Measurements from ENCODE around the gene HUS1B.
A peak's percentile ranks its signal among the peaks of the same experiment; 100 is the strongest.

DNA sequence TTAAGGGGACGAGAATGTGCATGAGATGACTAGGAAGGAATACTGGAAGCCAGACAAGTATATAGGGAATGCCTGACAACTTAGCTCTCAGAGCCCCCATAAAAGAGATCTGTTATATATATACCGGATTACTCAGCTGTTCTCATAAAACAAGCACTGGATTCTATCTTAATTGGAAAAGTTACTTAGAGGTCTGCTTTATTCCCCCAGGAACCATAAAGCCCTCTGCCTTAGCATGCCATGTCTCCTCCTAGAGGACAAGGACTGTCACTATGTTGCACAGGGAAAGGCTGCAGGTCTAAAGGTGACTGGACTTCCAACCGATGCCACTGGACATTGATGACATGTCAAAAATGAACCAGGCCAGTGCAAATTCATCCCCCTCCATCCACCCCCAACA is 29.6 kb upstream of the HUS1B start:
- TF ChIP-seq, protein P1, sequence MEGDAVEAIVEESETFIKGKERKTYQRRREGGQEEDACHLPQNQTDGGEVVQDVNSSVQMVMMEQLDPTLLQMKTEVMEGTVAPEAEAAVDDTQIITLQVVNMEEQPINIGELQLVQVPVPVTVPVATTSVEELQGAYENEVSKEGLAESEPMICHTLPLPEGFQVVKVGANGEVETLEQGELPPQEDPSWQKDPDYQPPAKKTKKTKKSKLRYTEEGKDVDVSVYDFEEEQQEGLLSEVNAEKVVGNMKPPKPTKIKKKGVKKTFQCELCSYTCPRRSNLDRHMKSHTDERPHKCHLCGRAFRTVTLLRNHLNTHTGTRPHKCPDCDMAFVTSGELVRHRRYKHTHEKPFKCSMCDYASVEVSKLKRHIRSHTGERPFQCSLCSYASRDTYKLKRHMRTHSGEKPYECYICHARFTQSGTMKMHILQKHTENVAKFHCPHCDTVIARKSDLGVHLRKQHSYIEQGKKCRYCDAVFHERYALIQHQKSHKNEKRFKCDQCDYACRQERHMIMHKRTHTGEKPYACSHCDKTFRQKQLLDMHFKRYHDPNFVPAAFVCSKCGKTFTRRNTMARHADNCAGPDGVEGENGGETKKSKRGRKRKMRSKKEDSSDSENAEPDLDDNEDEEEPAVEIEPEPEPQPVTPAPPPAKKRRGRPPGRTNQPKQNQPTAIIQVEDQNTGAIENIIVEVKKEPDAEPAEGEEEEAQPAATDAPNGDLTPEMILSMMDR (IDR thresholded peaks at IDR 0.05; ENCODE audit: low read length), result peak; percentile 13
- no peak for TF ChIP-seq EZH2 (optimal IDR thresholded peaks at IDR 0.05; ENCODE audit: low read depth, low read length)
- TF ChIP-seq EZH2phosphoT487 (IDR thresholded peaks at IDR 0.05; ENCODE audit: low read length), result no peak
